ENCODE results near the gene ZBTB7C.

DNA sequence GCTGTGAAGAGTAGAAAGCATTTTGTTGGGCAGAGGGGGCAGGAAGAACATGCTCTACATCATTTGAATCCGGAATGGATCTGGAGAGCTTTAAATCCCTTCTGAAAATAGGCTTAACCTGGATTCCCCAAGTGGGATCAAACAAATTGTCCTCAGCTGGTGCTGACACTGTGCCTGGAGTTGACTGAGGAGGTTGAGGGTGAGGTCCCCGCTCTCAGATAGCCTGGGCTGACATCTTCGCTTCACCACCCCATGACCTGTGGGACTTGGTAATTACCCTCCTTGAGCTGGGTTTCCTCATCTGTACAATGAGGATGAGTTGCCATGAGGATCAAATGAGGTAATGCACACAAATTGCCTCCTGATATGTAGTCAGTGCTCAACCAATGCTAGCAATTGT lies 360.9 kb downstream of the ZBTB7C start:
- TF ChIP-seq POLR2AphosphoS5 (IDR thresholded peaks at IDR 0.05) = no peak
- TF ChIP-seq, protein P1, sequence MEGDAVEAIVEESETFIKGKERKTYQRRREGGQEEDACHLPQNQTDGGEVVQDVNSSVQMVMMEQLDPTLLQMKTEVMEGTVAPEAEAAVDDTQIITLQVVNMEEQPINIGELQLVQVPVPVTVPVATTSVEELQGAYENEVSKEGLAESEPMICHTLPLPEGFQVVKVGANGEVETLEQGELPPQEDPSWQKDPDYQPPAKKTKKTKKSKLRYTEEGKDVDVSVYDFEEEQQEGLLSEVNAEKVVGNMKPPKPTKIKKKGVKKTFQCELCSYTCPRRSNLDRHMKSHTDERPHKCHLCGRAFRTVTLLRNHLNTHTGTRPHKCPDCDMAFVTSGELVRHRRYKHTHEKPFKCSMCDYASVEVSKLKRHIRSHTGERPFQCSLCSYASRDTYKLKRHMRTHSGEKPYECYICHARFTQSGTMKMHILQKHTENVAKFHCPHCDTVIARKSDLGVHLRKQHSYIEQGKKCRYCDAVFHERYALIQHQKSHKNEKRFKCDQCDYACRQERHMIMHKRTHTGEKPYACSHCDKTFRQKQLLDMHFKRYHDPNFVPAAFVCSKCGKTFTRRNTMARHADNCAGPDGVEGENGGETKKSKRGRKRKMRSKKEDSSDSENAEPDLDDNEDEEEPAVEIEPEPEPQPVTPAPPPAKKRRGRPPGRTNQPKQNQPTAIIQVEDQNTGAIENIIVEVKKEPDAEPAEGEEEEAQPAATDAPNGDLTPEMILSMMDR (IDR thresholded peaks at IDR 0.05) = no peak
